ENCODE results near the gene OSM. TPM values are rescaled to one million over a fixed set of nuclear protein-coding genes. Genes with fewer than 3 reads are reported as not detected.

OSM gene
- total and polyA plus RNA-seq, 2 experiments from 2014 or later = not detected

DNA sequence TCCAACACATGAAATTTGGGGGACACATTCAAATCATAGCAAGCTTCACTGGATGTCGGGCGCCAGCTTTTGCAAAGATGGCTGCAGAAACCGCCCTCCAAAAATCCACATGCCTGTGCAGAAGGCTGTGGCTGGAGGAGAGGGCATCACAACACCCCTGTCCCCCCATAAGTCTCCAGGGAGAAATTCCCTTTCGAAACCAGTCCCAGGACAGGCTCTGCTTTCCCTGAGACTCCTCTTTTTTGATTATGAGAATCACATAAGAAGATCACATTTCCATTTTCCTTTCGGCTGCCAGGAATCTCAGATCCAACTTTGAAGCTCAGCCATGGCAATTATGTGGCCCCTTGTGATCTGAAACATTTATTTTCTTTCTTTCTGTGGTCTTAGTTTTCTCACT, 29.8 kb downstream of the OSM start (continued):
- TF ChIP-seq, protein P1, sequence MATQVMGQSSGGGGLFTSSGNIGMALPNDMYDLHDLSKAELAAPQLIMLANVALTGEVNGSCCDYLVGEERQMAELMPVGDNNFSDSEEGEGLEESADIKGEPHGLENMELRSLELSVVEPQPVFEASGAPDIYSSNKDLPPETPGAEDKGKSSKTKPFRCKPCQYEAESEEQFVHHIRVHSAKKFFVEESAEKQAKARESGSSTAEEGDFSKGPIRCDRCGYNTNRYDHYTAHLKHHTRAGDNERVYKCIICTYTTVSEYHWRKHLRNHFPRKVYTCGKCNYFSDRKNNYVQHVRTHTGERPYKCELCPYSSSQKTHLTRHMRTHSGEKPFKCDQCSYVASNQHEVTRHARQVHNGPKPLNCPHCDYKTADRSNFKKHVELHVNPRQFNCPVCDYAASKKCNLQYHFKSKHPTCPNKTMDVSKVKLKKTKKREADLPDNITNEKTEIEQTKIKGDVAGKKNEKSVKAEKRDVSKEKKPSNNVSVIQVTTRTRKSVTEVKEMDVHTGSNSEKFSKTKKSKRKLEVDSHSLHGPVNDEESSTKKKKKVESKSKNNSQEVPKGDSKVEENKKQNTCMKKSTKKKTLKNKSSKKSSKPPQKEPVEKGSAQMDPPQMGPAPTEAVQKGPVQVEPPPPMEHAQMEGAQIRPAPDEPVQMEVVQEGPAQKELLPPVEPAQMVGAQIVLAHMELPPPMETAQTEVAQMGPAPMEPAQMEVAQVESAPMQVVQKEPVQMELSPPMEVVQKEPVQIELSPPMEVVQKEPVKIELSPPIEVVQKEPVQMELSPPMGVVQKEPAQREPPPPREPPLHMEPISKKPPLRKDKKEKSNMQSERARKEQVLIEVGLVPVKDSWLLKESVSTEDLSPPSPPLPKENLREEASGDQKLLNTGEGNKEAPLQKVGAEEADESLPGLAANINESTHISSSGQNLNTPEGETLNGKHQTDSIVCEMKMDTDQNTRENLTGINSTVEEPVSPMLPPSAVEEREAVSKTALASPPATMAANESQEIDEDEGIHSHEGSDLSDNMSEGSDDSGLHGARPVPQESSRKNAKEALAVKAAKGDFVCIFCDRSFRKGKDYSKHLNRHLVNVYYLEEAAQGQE (IDR thresholded peaks at IDR 0.05; ENCODE audit: unreplicated experiment) = no peak
- no peak for TF ChIP-seq NANOG (IDR thresholded peaks at IDR 0.05; ENCODE audit: borderline replicate concordance)

DNA sequence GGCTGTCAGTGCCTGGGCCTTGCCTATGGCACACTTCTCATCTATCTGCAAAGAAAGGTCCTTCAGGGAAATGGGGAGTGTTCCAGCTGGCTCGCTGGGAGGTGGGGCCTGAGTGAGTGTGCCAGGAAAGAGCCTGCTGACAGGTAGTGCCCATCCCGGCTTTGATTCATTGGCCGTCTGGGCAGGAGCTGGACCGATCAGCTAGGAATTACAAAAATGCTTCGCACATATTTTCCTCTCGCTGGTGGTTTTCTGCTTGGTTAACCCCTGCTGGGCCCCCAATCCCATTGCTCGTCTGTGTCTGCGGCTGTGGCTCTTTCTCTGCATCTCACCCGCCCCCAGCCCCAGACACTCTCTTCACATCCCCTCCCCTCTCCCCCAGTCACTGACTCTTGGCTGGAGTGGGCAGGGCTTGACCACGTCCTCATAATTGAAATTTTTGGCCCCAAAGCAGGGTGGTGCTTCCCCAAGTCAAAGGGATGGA, 30.9 kb downstream of the OSM start:
- no peaks in the 10 kb centered on the region for H3K36me3 ChIP-seq (ENCODE audit: insufficient read depth)
- H3K27ac ChIP-seq (ENCODE audit: low read depth) = no peak overlapping the region
- H3K27ac Mint-ChIP-seq = no peak overlapping the region
- peaks cover 8% of the 10 kb centered on the region for H3K27me3 Mint-ChIP-seq (ENCODE audit: insufficient read depth, low read depth, poor library complexity)
- no peaks in the 10 kb centered on the region for H3K9me2 ChIP-seq (ENCODE audit: insufficient read depth)
- peak overlapping the region; percentile 85; the same call in 1 of the 2 replicates for H2AFZ ChIP-seq
- H3K4me3 Mint-ChIP-seq = no peak overlapping the region
- peaks cover 32% of the 10 kb centered on the region for H3K4me1 ChIP-seq (ENCODE audit: insufficient read depth)
- H3K79me2 ChIP-seq (replicated peaks; ENCODE audit: insufficient read depth) = no peaks in the 10 kb centered on the region
- no peaks in the 10 kb centered on the region; the same call in 2 of the 3 replicates for H3K9me3 Mint-ChIP-seq
- peak overlapping the region; percentile 48; the same call in 1 of the 2 replicates for H3K4me2 ChIP-seq
- no peaks in the 10 kb centered on the region for H3F3A ChIP-seq (replicated peaks; ENCODE audit: low read depth)
- TF ChIP-seq, protein P2, sequence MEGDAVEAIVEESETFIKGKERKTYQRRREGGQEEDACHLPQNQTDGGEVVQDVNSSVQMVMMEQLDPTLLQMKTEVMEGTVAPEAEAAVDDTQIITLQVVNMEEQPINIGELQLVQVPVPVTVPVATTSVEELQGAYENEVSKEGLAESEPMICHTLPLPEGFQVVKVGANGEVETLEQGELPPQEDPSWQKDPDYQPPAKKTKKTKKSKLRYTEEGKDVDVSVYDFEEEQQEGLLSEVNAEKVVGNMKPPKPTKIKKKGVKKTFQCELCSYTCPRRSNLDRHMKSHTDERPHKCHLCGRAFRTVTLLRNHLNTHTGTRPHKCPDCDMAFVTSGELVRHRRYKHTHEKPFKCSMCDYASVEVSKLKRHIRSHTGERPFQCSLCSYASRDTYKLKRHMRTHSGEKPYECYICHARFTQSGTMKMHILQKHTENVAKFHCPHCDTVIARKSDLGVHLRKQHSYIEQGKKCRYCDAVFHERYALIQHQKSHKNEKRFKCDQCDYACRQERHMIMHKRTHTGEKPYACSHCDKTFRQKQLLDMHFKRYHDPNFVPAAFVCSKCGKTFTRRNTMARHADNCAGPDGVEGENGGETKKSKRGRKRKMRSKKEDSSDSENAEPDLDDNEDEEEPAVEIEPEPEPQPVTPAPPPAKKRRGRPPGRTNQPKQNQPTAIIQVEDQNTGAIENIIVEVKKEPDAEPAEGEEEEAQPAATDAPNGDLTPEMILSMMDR (conservative IDR thresholded peaks at IDR 0.05; ENCODE audit: low read depth in 2 of 2) = no peak
- TF ChIP-seq, protein P1 (IDR thresholded peaks at IDR 0.05; ENCODE audit: unreplicated experiment) = no peak
- TF ChIP-seq, protein P3, sequence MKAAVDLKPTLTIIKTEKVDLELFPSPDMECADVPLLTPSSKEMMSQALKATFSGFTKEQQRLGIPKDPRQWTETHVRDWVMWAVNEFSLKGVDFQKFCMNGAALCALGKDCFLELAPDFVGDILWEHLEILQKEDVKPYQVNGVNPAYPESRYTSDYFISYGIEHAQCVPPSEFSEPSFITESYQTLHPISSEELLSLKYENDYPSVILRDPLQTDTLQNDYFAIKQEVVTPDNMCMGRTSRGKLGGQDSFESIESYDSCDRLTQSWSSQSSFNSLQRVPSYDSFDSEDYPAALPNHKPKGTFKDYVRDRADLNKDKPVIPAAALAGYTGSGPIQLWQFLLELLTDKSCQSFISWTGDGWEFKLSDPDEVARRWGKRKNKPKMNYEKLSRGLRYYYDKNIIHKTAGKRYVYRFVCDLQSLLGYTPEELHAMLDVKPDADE (IDR thresholded peaks at IDR 0.05) = no peak
- TF ChIP-seq EZH2phosphoT487 (IDR thresholded peaks at IDR 0.05; ENCODE audit: unreplicated experiment) (no peak), ZNF114 (CRISPR knock-in tag; IDR thresholded peaks at IDR 0.05) (no peak), NANOG (IDR thresholded peaks at IDR 0.05; ENCODE audit: borderline replicate concordance) (no peak), ZNF331 (CRISPR knock-in tag; IDR thresholded peaks at IDR 0.05; ENCODE audit: low read depth) (no peak), STAT1 (IDR thresholded peaks at IDR 0.05; ENCODE audit: unreplicated experiment) (no peak), EZH2 (IDR thresholded peaks at IDR 0.05; ENCODE audit: low read depth, unreplicated experiment) (no peak), POLR2AphosphoS5 (IDR thresholded peaks at IDR 0.05; ENCODE audit: low read depth) (no peak), CREB1 (CRISPR knock-in tag; IDR thresholded peaks at IDR 0.05; ENCODE audit: low read depth) (no peak)
- no peaks in the 10 kb centered on the region; the same call in 2 of the 3 replicates for H3K36me3 Mint-ChIP-seq (ENCODE audit: low read depth)
- H3K4me3 ChIP-seq = no peak overlapping the region
- DNase-seq (ENCODE audit: low spot score) (peak; percentile 56), ATAC-seq (peak; percentile 12; the same call in 1 of the 3 replicates)
- no peaks in the 10 kb centered on the region for H3K27me3 ChIP-seq (ENCODE audit: insufficient read depth)
- peaks cover 42% of the 10 kb centered on the region for H3K4me1 Mint-ChIP-seq
- no peaks in the 10 kb centered on the region for H4K20me1 ChIP-seq (replicated peaks; ENCODE audit: insufficient read depth)

All from GM23338 (cell line).